HT1080 (cell line): ENCODE results near the gene TBCB. TPM values are rescaled to one million over a fixed set of nuclear protein-coding genes. Genes with fewer than 3 reads are reported as not detected.
"Not testable (repeated sequence)": the region's sequence is repeated elsewhere in the genome, so short reads cannot be mapped to it uniquely, and the experiment has no call there.

Source experiments
- DNase-seq: peaks from one replicate; pipeline ENCODE4 v3.0.0-alpha.2; 2015; ENCODE audit warnings: low read depth
- polyA plus RNA-seq, 2 experiments: library from polyadenylated mRNA; depleted of rRNA; stranded (reverse); fragments of >200 nt; gene quantifications; 2 replicates each; pipeline ENCODE4 v1.2.3, GENCODE V29; 2015
- total RNA-seq: library from RNA; depleted of rRNA; stranded (reverse); fragments of >200 nt; shearing (Covaris generic); gene quantifications from 2 replicates; pipeline ENCODE4 v1.2.3, GENCODE V29; 2014; rRNA removed

The TBCB gene
- 176 and 193 TPM in 2 replicates for total RNA-seq
- polyA plus RNA-seq (2015; cell fraction: cytosol; rRNA removed), result 114 and 200 TPM in 2 replicates
- polyA plus RNA-seq (2015; cell fraction: nucleus; rRNA removed), result 69.1 and 103 TPM in 2 replicates

GRCh38 chr19:36115453-36116343, at the start of gene TBCB:
TSS of gene TBCB (plus strand) at chr19:36115468. CDS start at chr19:36115561, 93 bp downstream.
- DNase-seq, result peak; percentile 48

GRCh38 chr19:36067681-36068080, 47.6 kb upstream of the TBCB start:
- no peak for DNase-seq

- DNase-seq, result not testable (repeated sequence)
Observed at GRCh38 chr19:36068810-36069499, 46.3 kb upstream of the TBCB start.

- DNase-seq, result no peak
Observed at GRCh38 chr19:36072081-36072480, 43.2 kb upstream of the TBCB start.

GRCh38 chr19:36073121-36073876, 42.0 kb upstream of the TBCB start:
- DNase-seq, result no peak

GRCh38 chr19:36079389-36079945, 35.8 kb upstream of the TBCB start:
- no peak for DNase-seq

GRCh38 chr19:36081385-36081784, 33.9 kb upstream of the TBCB start:
- DNase-seq, result no peak

GRCh38 chr19:36081894-36082293, 33.4 kb upstream of the TBCB start:
- no peak for DNase-seq

GRCh38 chr19:36082916-36083315, 32.4 kb upstream of the TBCB start:
- DNase-seq, result no peak

- DNase-seq, result no peak
Observed at GRCh38 chr19:36084231-36085009, 30.8 kb upstream of the TBCB start.

- DNase-seq, result no peak
Observed at GRCh38 chr19:36086326-36086725, 28.9 kb upstream of the TBCB start.

- no peak for DNase-seq
Observed at GRCh38 chr19:36089847-36090246, 25.4 kb upstream of the TBCB start.

- DNase-seq, result no peak
Observed at GRCh38 chr19:36090910-36091695, 24.2 kb upstream of the TBCB start.

- DNase-seq, result no peak
Observed at GRCh38 chr19:36092566-36092965, 22.7 kb upstream of the TBCB start.

GRCh38 chr19:36093146-36093662, 22.1 kb upstream of the TBCB start:
- no peak for DNase-seq

- DNase-seq, result no peak
Observed at GRCh38 chr19:36093687-36094086, 21.6 kb upstream of the TBCB start.

- DNase-seq, result no peak
Observed at GRCh38 chr19:36097036-36097435, 18.2 kb upstream of the TBCB start.

GRCh38 chr19:36099166-36099785, 16.0 kb upstream of the TBCB start:
- no peak for DNase-seq

- no peak for DNase-seq
Observed at GRCh38 chr19:36100476-36100875, 14.8 kb upstream of the TBCB start.
